Endothelial cell of umbilical vein (primary cell): ENCODE results near the gene ALDH6A1.

Experiments used
- EZH2 ChIP-seq: IDR thresholded peaks from 2 replicates; pipeline ENCODE4 v1.6.1; 2012; ENCODE audit warnings: borderline replicate concordance, low read depth, mild to moderate bottlenecking, moderate library complexity, low read length, inconsistent platforms; ENCODE audit not compliant: severe bottlenecking
- FOS ChIP-seq: IDR thresholded peaks from 2 replicates; pipeline ENCODE4 v1.6.1; 2011; ENCODE audit warnings: mild to moderate bottlenecking, low read length, moderate library complexity, borderline replicate concordance; ENCODE audit not compliant: insufficient read depth
- GATA2 ChIP-seq: IDR thresholded peaks from 2 replicates; pipeline ENCODE4 v1.7.0; 2011; ENCODE audit warnings: low read depth, mild to moderate bottlenecking, moderate library complexity, mixed read lengths, low read length; ENCODE audit not compliant: insufficient read length, insufficient read depth
- JUN ChIP-seq: IDR thresholded peaks from 2 replicates; pipeline ENCODE4 v1.6.1; 2011; ENCODE audit warnings: borderline replicate concordance, low read depth; ENCODE audit not compliant: insufficient read length, insufficient read depth
- MYC ChIP-seq: IDR thresholded peaks from one replicate; pipeline ENCODE4 v1.6.1; 2011; ENCODE audit warnings: mild to moderate bottlenecking, low read depth, low read length
- POLR2A ChIP-seq: IDR thresholded peaks from 2 replicates; pipeline ENCODE4 v1.6.1; 2012; ENCODE audit warnings: low read depth, mild to moderate bottlenecking, control low read depth, low read length
- POLR2AphosphoS5 ChIP-seq: IDR thresholded peaks from 2 replicates; pipeline ENCODE4 v1.6.1; 2012; ENCODE audit warnings: low read depth, mild to moderate bottlenecking, control low read depth, low read length, moderate library complexity; ENCODE audit not compliant: insufficient read depth
- TF ChIP-seq, protein P1 (sequence below), 2 donors: IDR thresholded peaks; 1 replicate in 1 of 2; 2 replicates in 1 of 2; pipeline ENCODE4 v1.5.1; 2011; ENCODE audit warnings: low read length in 2 of 2, mild to moderate bottlenecking in 2 of 2, moderate library complexity in 2 of 2, control low read depth in 1 of 2, inconsistent platforms in 1 of 2, low read depth in 1 of 2; ENCODE audit not compliant: insufficient read depth in 1 of 2; ENCODE audit errors: extremely low read depth in 1 of 2
- TF ChIP-seq, protein P2 (sequence below): IDR thresholded peaks from 2 replicates; pipeline ENCODE4 v1.6.1; 2011; ENCODE audit not compliant: insufficient read depth, insufficient read length

DNA sequence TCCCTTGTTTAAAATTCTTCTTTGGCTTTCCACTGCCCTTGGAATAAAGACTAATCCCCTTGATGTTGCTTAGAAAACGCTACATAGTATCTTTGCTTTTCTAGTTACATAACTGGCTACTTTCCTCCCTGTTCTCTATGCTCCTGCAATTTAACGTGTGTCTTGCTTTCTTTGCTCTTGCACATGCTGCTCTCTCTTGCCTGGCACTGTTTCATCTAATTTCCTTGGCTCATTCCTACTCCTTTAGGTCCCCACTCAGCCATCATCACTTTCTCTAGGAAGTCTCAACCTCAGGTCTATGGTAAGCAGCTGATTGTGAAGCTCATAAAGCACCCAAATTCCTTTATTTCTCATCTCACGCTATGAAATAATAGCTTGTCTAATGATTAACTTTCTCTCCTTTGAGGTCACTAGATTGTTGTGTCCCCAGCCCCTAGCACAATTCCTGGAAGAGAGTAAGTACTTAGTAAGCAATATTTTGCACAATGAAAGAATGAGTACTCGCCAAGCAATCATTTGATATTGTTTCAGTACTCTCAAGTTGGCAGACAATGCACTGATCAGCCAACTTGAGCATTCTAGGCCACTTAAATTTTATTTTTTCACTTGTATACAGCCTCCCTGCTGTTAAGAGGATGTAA lies 3.3 kb downstream of the ALDH6A1 start:
- TF ChIP-seq, protein P1, sequence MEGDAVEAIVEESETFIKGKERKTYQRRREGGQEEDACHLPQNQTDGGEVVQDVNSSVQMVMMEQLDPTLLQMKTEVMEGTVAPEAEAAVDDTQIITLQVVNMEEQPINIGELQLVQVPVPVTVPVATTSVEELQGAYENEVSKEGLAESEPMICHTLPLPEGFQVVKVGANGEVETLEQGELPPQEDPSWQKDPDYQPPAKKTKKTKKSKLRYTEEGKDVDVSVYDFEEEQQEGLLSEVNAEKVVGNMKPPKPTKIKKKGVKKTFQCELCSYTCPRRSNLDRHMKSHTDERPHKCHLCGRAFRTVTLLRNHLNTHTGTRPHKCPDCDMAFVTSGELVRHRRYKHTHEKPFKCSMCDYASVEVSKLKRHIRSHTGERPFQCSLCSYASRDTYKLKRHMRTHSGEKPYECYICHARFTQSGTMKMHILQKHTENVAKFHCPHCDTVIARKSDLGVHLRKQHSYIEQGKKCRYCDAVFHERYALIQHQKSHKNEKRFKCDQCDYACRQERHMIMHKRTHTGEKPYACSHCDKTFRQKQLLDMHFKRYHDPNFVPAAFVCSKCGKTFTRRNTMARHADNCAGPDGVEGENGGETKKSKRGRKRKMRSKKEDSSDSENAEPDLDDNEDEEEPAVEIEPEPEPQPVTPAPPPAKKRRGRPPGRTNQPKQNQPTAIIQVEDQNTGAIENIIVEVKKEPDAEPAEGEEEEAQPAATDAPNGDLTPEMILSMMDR (IDR thresholded peaks at IDR 0.05; ENCODE audit: extremely low read depth in 1 of 2, insufficient read depth in 1 of 2, low read depth in 1 of 2, low read length in 2 of 2): no peak
- no peak for TF ChIP-seq POLR2A
- no peak for TF ChIP-seq POLR2AphosphoS5
- no peak for TF ChIP-seq EZH2
- TF ChIP-seq FOS: no peak
- TF ChIP-seq, protein P2, sequence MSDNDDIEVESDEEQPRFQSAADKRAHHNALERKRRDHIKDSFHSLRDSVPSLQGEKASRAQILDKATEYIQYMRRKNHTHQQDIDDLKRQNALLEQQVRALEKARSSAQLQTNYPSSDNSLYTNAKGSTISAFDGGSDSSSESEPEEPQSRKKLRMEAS: no peak
- no peak for TF ChIP-seq GATA2
- no peak for TF ChIP-seq MYC
- peak; percentile 5 for TF ChIP-seq JUN
